ENCODE results near the gene SSBP3.

DNA sequence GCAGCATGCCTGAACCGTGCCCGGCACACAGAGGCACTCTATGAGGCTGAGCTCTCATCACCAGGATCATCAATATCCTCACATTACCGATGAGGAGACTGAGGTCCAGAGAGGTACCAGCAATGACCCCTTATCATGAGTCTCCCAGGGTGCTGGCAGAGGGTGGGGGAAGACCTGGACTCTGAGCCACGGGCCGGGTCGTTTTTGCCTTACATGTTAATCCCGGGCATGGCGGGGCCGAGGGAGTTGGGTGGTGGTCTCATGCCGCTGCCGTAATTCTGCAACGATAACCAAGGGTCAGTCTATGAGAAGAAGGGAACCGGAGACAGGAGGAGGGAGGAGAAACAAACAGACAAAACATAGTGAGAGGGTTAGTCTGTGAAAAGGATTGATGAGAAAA is 163.2 kb downstream of the SSBP3 start:
- TF ChIP-seq, protein P1, sequence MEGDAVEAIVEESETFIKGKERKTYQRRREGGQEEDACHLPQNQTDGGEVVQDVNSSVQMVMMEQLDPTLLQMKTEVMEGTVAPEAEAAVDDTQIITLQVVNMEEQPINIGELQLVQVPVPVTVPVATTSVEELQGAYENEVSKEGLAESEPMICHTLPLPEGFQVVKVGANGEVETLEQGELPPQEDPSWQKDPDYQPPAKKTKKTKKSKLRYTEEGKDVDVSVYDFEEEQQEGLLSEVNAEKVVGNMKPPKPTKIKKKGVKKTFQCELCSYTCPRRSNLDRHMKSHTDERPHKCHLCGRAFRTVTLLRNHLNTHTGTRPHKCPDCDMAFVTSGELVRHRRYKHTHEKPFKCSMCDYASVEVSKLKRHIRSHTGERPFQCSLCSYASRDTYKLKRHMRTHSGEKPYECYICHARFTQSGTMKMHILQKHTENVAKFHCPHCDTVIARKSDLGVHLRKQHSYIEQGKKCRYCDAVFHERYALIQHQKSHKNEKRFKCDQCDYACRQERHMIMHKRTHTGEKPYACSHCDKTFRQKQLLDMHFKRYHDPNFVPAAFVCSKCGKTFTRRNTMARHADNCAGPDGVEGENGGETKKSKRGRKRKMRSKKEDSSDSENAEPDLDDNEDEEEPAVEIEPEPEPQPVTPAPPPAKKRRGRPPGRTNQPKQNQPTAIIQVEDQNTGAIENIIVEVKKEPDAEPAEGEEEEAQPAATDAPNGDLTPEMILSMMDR (IDR thresholded peaks at IDR 0.05; ENCODE audit: low read depth, low read length), result no peak
- TF ChIP-seq EZH2phosphoT487 (IDR thresholded peaks at IDR 0.05; ENCODE audit: low read depth), result no peak
